GM15510 (cell line): ENCODE measurements around the gene ACTN2.

Experiments
- POLR2A ChIP-seq: IDR thresholded peaks from 3 replicates; pipeline ENCODE4 v1.6.1; 2011; ENCODE audit warnings: borderline replicate concordance; ENCODE audit not compliant: insufficient read length; ENCODE audit errors: extremely low read depth

The ACTN2 gene

DNA sequence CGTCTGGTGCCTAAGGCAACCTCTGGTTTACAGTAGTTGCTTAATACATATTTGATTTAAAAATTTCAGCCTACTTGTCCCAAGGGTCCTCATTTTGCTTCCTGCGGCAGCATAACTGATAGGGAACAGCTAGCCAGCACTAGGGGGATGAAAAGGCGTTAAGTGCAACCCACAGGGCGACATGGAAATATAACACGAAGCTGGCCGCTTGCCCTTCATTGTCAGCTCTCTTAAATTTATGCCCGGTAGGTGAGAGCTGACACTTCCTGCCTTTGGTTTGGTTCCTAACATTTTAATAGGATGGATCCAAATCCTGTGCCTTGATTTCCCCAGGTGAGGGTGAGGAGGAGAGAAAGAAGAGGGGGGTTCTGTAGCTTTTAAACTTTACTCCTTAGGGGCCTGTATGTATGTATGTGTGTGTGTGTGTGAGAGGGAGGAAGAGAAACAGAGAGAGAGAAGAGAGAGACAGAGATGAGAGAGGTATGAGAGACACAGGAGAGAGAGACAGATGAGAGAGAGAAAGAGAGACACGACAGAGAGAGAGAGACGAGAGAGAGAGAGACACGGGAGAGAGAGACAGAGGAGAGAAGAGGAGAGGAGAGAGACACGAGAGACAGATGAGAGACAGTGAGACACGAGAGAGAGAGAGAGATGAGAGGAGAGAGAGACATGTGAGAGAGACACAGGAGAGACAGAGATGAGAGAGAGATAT lies 938 bp upstream of the ACTN2 start:
- no peak for TF ChIP-seq POLR2A

DNA sequence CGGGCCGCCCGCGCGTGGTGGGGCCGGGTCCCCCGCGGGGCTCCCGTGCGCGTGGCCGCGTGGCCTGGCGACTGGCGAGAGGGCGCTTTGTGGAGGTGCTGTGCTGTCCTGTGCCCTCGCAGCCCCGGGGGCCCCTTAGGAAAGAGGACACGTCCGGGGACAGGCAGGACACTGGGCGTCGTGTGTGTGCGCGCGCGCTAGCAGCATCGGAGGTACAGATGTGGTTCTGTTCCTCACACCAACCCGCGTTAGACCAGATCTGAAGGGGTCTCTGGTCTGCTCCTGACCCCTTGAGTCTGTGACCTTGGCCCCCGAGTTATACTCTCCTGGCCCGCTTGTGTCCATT lies 489 bp downstream of the ACTN2 start:
- TF ChIP-seq POLR2A: no peak

- TF ChIP-seq POLR2A: no peak
These were observed 974 bp downstream of the ACTN2 start for GRCh38 chr1:236687273-236687672.

GRCh38 chr1:236688705-236689104 lies 2.4 kb downstream of the ACTN2 start:
- TF ChIP-seq POLR2A: no peak

DNA sequence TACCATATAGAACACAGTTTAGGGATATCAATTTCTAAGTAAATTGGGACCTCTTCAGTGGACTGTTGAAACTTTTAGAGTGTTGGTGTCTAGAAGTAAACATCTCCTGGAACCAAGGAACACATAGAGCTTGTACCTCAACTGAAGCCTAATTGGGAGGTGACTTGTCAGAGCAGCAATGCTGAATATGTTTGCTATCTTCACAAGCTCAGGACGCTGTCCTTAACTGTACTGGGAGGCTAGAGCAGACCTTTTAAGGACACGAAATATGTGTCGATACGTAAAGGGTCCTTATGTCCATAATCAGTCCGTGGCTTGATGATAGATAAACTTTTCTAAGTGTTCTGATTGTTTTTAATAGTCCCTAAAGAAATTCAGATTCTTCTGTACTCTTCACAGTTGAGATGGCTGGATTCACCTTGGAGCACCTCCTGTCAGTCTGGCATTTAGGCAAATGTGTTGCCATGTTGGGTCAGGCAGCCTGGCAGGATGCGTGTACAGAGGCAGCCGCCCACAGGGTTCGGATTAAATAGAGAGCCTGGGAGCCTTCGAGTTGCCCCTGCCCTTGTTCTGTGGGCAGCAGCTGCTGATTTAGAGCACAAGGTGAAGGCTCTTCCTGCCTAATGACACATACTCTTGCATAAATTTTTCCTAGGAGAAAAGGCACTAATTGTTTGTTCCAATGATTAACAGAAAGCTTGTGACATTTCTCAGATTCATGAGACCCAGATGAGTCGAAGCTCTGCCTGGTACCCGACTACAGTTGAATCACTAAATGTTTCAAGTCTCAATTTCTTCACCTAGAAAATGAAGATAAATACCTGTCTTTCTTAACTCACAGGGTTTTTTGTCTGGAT lies 3.6 kb downstream of the ACTN2 start:
- no peak for TF ChIP-seq POLR2A

DNA sequence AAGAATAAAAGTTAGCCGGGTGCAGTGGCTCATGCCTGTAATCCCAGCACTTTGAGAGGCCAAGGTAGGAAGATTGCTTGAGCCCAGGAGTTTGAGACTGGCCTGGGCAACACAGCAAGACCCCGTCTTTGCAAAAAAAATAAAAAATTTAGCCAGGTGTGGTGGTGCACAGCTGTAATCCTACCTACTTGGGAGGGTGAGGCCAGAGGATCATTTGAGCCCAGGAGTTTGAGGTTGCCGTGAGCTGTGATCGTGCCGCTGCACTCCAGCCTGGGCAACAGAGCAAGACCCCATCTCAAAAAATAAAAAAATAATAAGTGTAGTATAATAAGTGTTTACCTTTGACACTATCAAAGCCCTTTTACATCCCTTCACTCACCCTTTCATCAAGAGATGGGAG lies 5.0 kb downstream of the ACTN2 start:
- no peak for TF ChIP-seq POLR2A

DNA sequence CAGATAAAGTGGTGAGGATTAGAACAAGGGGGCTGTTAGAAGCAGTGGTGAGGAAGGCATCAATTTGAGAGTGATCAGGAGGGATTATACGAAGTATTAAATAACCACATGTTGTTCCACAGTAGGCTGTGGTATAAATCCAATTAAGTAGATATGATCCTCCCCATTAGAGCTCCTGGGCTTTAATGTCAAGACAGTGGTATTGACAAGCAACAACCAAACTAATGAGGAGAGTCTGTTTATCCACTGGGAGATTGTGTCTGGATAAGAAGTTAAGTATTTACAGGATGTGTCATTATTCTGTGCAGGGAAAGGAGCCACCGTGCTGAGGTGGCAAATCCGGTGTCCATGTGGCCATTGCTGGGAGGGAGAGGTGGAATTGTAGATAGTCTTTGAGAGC lies 5.8 kb downstream of the ACTN2 start:
- no peak for TF ChIP-seq POLR2A

DNA sequence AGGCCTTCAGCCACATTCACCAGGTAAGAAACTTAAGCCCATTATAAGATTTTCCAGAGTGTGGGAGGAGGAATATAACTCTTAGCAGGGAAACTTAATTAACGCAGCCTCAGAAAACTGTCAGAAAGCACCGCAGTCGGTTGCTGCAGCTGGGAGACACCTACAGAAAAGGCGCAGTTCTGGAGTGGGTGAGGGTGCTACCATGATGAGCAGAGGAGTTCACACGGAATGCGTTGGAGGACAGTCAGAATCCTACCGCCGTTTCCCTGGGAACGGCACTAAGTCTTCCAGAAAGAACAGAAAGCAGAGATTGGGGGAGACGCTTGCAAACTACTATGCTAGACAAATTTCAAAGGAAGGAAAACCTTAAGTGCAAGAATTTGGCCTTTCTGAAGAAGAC lies 6.4 kb downstream of the ACTN2 start:
- TF ChIP-seq POLR2A: no peak

DNA sequence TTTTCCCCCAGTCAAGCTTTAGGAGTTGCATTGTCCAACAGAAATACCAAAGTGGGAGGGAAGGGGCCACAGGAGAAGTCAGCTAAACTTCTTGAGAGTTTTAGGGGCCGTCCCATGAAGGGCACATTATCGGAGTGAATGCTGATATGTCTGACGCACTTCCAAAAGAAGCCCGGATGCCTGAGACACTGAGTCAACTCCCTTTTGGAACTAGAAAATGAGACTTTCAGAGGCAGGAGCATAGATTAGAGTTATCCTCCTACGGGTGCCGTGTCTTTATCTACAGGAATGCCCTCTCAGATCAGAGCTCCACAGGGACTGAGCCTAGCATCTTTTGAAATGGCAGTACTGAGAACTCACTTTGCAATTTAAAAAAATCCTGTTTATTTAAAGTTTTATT lies 13.1 kb downstream of the ACTN2 start:
- no peak for TF ChIP-seq POLR2A

DNA sequence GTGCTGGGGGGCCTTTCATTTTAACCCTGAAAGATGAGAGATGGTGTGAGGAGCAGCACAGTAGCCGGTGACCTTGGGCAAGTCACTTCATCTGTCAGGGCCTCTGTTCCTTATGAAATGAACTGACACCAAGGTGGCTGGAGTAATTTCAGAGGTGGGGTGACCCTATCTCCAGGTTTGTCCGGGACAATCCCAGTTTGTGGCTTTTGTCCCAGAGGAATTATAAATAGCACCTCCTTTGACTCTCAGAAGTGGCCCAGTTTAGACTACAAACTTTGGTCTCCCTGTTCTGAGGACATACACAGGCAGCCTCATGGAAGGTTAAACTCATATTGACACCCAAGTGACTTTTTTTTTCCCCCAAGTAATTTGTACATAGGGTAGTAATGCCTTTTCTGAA lies 14.6 kb downstream of the ACTN2 start:
- TF ChIP-seq POLR2A: no peak

GRCh38 chr1:236701782-236702181 lies 15.5 kb downstream of the ACTN2 start:
- TF ChIP-seq POLR2A: no peak

GRCh38 chr1:236702791-236703394 lies 16.6 kb downstream of the ACTN2 start:
- TF ChIP-seq POLR2A: no peak

- TF ChIP-seq POLR2A: no peak
These were observed 19.5 kb downstream of the ACTN2 start for GRCh38 chr1:236705771-236706170.

DNA sequence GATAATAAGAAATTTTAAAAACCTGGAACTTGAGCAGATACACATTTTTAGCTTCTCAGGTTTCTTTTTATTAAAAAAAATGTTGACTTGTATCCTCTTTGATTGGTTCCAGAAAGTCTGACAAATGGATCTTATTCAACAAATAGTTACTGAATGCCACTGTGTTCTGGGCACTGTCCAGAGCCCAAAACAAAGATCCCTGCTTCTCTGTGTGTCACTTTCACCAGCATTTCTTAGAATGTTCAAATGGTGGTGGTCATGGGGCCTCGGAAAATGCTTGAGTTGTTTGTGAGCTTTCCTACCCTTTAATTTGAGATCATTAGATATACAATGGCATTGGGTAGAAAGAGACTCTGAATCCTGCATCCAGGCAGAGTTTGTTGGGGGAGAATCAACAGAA lies 19.9 kb downstream of the ACTN2 start:
- TF ChIP-seq POLR2A: no peak

DNA sequence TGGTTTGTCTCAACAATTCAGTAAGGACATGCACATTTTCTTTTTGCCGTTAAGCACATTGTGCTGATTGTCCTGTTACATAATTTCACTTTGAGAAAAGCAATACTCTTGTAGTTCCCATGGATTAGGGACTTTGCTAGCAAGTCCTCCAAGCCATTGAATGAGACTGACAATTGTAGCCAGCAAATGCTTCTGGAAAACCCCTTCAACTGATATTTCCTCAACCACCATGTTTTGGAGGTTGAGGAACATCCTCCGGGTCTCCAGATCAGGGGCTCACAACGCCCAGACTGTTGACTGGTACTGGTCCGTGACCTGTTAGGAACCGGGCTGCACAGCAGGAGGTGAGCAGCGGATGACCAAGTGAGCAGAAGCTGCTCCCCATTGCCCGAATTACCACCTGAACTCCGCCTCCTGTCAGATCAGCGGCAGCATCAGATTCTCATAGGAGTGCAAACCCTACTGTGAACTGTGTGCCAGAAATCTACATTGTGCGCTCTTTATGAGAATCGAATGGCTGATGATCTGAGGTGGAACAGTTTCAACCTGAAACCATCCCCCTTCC lies 24.1 kb downstream of the ACTN2 start:
- TF ChIP-seq POLR2A: no peak
